GM12892 (cell line): ENCODE data around the gene WWC1.

ENCODE experiments used
- DNase-seq: peaks from one replicate; pipeline ENCODE4 v3.0.0; 2011; ENCODE audit not compliant: insufficient read length
- FAIRE-seq: peaks from 2 replicates; lab custom pipeline; 2011; peaks lifted over from hg19 to GRCh38; lab: Jason Lieb, UNC
- POLR2A ChIP-seq: IDR thresholded peaks from 2 replicates; pipeline ENCODE4 v1.6.1; 2011; ENCODE audit warnings: low read depth, low read length, control low read depth
- POLR2AphosphoS5 ChIP-seq: IDR thresholded peaks from 2 replicates; pipeline ENCODE4 v1.6.1; 2011; ENCODE audit warnings: low read depth, low read length, control low read depth
- TAF1 ChIP-seq: IDR thresholded peaks from 2 replicates; pipeline ENCODE4 v1.6.1; 2011; ENCODE audit warnings: low read depth, mild to moderate bottlenecking, control low read depth, low read length, borderline replicate concordance

WWC1 gene

GRCh38 chr5:168362097-168362885, 70.8 kb downstream of the WWC1 start:
- TF ChIP-seq TAF1 (no peak), POLR2A (no peak), POLR2AphosphoS5 (no peak)
- FAIRE-seq (peak; percentile 14), DNase-seq (no peak)

DNA sequence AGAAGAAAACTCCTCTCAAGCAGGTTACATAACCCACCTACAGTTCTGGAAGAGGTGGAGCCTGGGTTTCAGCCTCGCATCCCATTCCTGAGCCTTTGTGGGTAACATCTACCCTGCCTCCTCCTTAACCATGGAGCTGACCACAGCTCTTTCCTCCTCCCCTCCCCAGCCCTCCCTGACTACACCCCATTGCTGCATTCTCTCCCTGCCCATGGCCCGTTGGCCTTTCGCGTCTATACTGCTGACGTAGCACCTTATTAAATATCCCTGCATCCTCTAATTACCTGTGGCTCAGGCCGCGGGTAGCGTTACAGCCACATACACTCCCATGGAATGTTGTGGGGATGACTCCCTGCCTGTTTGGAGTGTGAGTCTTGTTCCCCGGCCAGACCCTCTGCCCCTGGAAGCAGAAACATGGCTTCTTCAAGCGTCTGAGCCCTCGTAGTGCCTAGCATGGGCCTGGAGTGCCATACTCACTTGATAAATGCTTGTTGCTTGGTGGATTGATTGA, 72.8 kb downstream of the WWC1 start:
- TF ChIP-seq POLR2AphosphoS5 (no peak), POLR2A (no peak), TAF1 (no peak)
- DNase-seq (no peak), FAIRE-seq (no peak)

GRCh38 chr5:168364750-168365550, 73.5 kb downstream of the WWC1 start:
- TF ChIP-seq POLR2AphosphoS5 (no peak), TAF1 (no peak), POLR2A (no peak)
- DNase-seq: no peak
- no peak for FAIRE-seq

DNA sequence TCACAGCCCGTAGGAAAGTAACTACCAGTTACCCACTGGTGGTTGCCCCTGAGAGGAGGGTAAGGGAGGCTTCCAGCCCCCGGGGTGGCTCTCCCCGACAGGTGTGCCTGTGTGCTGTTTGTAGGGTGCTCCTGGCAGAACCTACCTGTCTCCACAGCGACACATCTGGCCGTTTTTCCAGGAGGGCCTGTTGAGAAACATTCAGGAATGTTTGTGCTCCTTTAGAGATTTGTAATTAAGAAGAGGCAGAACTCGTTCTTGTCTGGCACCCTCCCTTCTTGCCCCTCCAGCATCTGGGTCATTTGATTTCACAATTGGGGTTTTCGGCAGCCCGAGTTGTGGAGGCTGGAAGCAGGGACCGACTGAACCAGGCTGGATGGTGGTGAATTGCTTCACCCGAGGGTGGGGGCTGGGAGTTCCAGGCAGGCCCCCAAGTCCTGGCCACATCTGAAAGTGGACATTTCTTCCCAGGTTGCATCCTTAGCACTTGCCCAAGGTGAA, 74.2 kb downstream of the WWC1 start:
- DNase-seq: no peak
- FAIRE-seq: no peak

GRCh38 chr5:168366116-168366515, 74.7 kb downstream of the WWC1 start:
- FAIRE-seq (no peak), DNase-seq (no peak)
- TF ChIP-seq TAF1 (no peak), POLR2A (no peak), POLR2AphosphoS5 (no peak)

More for the DNA sequence above, 74.2 kb downstream of the WWC1 start:
- TF ChIP-seq TAF1 (no peak), POLR2AphosphoS5 (no peak), POLR2A (no peak)

GRCh38 chr5:168368854-168369253, 77.4 kb downstream of the WWC1 start:
- TF ChIP-seq TAF1 (no peak), POLR2A (no peak), POLR2AphosphoS5 (no peak)
- FAIRE-seq (no peak), DNase-seq (no peak)

- no peak for TF ChIP-seq POLR2A
- TF ChIP-seq POLR2AphosphoS5: no peak
- TF ChIP-seq TAF1: no peak
- FAIRE-seq: no peak
Observed at GRCh38 chr5:168370831-168371230, 79.4 kb downstream of the WWC1 start.

DNA sequence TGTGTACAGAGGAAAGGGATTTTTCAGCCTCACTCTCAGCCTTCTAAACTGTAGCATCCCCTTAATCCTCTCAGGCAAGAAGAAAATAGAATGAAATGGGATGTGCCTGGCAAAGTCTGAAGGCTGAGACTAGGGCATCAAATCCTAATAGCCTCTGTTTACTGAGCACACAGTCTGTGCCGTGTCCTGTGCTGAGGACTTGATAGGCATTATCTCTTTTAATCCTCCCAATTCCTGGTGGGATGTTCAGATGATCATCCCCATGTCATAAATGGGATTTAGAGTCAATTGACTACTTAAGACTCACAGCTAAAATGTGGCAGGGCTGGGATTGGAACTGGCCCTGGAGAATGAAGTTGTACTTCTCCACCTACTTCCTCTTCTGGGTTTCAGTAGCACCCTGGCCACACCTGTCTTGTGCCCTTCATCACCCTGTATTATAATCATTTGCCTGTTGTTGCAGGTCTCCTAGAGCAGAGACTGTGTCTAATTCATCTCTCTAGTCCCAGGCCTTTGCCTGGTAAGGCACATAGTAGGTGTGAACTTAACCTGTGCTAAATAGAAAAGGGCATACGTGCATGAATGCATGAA, 81.0 kb downstream of the WWC1 start:
- DNase-seq: no peak
- FAIRE-seq: peak; percentile 33
- TF ChIP-seq POLR2A: no peak
- no peak for TF ChIP-seq POLR2AphosphoS5
- TF ChIP-seq TAF1: no peak

More at GRCh38 chr5:168370831-168371230, 79.4 kb downstream of the WWC1 start:
- no peak for DNase-seq

DNA sequence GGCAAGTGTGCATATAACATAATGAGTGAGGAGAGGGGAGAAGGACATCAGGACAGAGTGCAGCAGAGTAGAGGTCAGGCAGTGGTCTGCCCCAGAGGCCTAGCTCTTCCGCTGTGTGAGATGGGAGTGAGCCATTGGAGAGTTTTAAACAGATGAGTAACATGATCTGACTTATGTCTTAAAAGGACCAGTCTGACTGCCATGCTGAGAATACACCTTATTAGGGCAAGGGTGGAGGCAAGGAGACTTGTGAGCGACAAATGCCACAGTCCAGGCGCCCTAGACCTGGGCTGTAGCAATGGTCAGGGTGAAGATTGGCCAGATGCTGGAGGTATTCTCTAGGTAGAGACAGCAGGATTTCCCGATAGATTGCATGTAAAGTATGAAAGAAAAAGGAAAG, 83.1 kb downstream of the WWC1 start:
- DNase-seq (no peak), FAIRE-seq (no peak)
- no peak for TF ChIP-seq POLR2A
- no peak for TF ChIP-seq TAF1
- TF ChIP-seq POLR2AphosphoS5: no peak

- FAIRE-seq (no peak), DNase-seq (no peak)
- TF ChIP-seq POLR2A (no peak), POLR2AphosphoS5 (no peak)
Observed at GRCh38 chr5:168375214-168375613, 83.8 kb downstream of the WWC1 start.

DNA sequence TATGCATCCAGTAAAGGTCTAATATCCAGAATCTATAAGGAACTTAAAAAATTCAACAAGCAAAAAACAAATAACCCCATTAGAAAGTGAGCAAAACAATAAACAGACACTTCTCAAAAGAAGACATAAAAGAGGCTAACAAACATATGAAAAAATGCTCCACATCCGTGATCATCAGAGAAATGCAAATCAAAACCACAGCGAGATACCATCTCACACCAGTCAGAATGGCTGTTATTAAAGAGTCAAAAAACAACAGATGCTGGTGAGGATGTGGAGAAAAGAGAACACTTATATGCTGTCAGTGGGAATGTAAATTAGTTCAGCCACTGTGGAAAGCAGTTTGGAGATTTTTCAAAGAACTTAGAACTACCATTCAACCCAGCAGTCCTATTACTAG, 86.1 kb downstream of the WWC1 start:
- FAIRE-seq (no peak), DNase-seq (no peak)
- no peak for TF ChIP-seq POLR2A
- TF ChIP-seq TAF1: no peak
- no peak for TF ChIP-seq POLR2AphosphoS5
